ENCODE data around the gene TYMS. TPM values are rescaled to one million over a fixed set of nuclear protein-coding genes. Genes with fewer than 3 reads are reported as not detected.
A peak's percentile ranks its signal among the peaks of the same experiment; 100 is the strongest.

Gene TYMS
- total and polyA plus RNA-seq, 9 of the 15 experiments (the other 6 are each of a cell fraction or from before 2014, with no cell fraction given): 69.1 to 409 (median 175) TPM

GRCh38 chr18:650428-650858, 7.0 kb upstream of the TYMS start (continued):
- no peak for TF ChIP-seq ZNF398 (CRISPR knock-in tag; IDR thresholded peaks at IDR 0.05)
- TF ChIP-seq GTF2A2 (tag; IDR thresholded peaks at IDR 0.05): no peak
- TF ChIP-seq ZBTB33 (CRISPR knock-in tag; IDR thresholded peaks at IDR 0.05): no peak
- TF ChIP-seq NCOA6 (IDR thresholded peaks at IDR 0.05): no peak
- no peak; the same call in 1 of the 2 replicates for TF ChIP-seq FOSL1 (tag; conservative IDR thresholded peaks at IDR 0.05)
- no peak for TF ChIP-seq PCBP2 (IDR thresholded peaks at IDR 0.05; ENCODE audit: low read depth, low read length, poor library complexity, severe bottlenecking)
- no peak for TF ChIP-seq SMAD3 (CRISPR knock-in tag; conservative IDR thresholded peaks at IDR 0.05)
- TF ChIP-seq ETV6 (IDR thresholded peaks at IDR 0.05; ENCODE audit: borderline replicate concordance in 1 of 2, low read depth in 2 of 2, low read length in 1 of 2): no peak
- TF ChIP-seq ETV6 (CRISPR knock-in tag; IDR thresholded peaks at IDR 0.05; ENCODE audit: borderline replicate concordance): no peak
- peak; percentile 63; the same call in 1 of the 2 replicates for TF ChIP-seq PKNOX1 (IDR thresholded peaks at IDR 0.05)
- TF ChIP-seq CC2D1A (IDR thresholded peaks at IDR 0.05): peak; percentile 51
- TF ChIP-seq KAT2B (IDR thresholded peaks at IDR 0.05; ENCODE audit: low read depth, low read length): no peak
- TF ChIP-seq FOXM1 (IDR thresholded peaks at IDR 0.05; ENCODE audit: low read depth): peak; percentile 12; the same call in 1 of the 2 replicates
- no peak for TF ChIP-seq FOXM1 (CRISPR knock-in tag; IDR thresholded peaks at IDR 0.05; ENCODE audit: low read depth)
- no peak for TF ChIP-seq EZH2 (IDR thresholded peaks at IDR 0.05; ENCODE audit: borderline replicate concordance, low read depth, low read length)
- peak; percentile 99 for TF ChIP-seq SPI1 (IDR thresholded peaks at IDR 0.05; ENCODE audit: borderline replicate concordance, low read depth, low read length)
- peak; percentile 75; the same call in 1 of the 2 replicates for TF ChIP-seq BCOR (IDR thresholded peaks at IDR 0.05)
- TF ChIP-seq HDAC2 (IDR thresholded peaks at IDR 0.05): peak; percentile 89; the same call in 1 of the 2 replicates
- TF ChIP-seq MLLT1 (IDR thresholded peaks at IDR 0.05): peak; percentile 57 to 81; a peak in 2 of 4 replicates
- no peak for TF ChIP-seq JUN (IDR thresholded peaks at IDR 0.05; ENCODE audit: borderline replicate concordance, low read depth, low read length)
- no peak for TF ChIP-seq JUN (CRISPR knock-in tag; IDR thresholded peaks at IDR 0.05; ENCODE audit: borderline replicate concordance)
- TF ChIP-seq ZBTB26 (CRISPR knock-in tag; IDR thresholded peaks at IDR 0.05): peak; percentile 92; the same call in 1 of the 2 replicates
